Endometrial microvascular endothelial cells (primary cell): ENCODE results near the gene CEP170. TPM values are rescaled to one million over a fixed set of nuclear protein-coding genes. Genes with fewer than 3 reads are reported as not detected.

Source experiments
- in situ Hi-C: cut with HindIII; loops from 2 replicates; pipeline ENCODE4 v1.10.0; 2017; ENCODE audit warnings: low sequenced_read_pairs, low pct_unique_long_range_greater_than_20kb; ENCODE audit errors: inconsistent ontology term
- total RNA-seq: library from RNA; depleted of rRNA; stranded (reverse); fragments of >200 nt; gene quantifications from one replicate; pipeline ENCODE4 v1.2.3, GENCODE V29; 2015; ENCODE audit errors: inconsistent ontology term

CEP170 gene
- total RNA-seq, 1 donor from 2014 or later: 83.3 TPM

DNA sequence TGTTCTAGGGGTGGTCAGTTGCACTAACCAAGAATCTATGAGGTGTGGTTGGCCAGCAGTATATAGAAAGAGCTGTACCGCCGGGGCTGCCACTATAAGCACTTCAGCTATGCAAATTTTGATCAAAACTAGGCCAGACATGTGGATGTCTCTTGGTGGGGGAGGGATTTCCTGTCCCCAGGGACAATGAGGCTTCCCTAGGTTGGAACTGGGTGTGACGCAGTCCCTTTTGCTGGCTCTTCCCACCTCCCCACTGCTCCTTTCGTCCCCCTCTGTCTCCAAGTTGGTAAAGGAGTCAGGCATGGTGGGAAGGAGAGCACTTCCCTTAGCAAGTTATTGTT, 14.3 kb upstream of the CEP170 start:
- in situ Hi-C loops: no loop called here

DNA sequence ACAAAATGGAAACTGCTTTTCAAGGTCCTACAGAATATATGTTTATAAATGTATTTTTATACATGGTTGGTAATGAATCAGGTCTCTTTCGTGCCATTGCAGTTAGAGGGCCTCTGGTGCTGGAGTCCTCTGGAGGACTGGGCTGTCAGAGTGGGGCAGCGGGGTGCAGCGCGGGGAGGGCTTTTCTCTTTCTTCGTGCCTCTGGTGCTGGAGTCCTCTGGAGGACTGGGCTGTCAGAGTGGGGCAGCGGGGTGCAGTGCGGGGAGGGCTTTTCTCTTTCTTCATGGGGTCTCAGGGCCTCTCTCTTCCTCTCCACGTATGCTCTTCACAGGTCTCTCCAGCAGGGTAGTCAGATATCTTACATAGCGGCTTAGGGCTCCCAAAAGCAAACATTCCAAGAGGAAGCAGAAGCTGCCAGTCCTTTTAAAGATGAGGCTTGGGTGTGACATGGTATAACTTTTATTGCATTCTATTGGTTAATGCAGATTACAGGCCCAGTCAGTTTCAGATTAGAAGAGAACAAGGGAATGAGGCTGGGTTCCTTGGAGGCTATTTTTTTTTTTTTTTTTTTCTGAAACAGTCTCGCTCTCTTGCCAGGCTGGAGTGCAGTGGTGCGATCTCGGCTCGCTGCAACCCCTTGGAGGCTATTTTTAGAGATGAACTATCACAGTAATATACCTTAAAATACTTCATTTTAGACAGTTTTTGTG, 13.8 kb upstream of the CEP170 start:
- in situ Hi-C loops: no loop called here

DNA sequence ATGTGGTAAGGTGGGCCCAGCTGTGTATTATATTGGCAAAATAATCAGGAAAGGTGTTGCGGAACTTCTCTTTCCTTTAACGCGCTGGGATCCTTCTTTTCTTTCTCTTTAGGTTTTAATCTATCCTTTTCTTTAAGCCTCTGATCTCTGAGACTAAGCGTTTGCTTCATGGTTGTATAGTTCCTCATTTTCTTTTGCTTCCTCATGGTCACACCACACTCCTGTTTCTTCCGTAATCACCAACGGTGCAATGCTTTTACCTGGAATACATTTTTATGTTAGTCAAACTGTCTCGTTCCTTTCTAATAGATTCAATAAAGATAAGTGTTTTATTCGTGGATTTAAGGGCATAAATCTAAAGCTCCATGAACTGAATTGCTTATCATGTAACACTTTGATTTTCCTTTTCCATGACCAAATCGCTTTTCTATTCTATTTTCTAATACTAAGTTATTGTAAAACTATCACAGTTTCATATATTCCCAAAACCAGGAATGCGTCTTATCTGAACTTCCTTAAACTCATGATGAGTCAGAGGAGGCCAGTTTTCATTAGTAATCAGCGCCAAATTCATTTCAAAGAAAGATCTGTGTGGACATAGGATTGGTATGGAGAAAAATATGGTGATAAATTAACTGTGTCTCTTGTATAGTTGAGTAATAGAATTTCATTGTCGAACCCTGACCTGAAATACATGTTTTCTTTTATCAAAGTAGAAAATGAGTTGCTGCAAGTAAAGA, 13.0 kb upstream of the CEP170 start:
- in situ Hi-C loops: no loop called here

DNA sequence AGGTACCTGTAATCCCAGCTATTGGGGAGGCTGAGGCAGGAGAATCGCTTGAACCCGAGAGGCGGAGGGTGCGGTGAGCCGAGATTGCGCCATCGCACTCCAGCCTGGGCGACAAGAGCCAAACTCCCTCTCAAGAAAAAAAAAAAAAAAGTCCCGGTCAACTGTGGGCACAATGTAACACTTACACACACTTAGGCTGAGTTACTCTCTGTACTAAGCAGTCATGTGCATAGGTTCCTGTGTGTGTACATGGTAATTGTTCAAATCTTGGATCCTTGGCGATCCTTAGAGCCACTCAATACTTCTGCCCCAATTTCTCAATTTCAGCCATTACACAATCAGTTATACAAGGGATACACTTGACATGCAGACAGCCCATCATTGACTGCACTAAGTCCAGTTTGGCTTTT, 12.4 kb upstream of the CEP170 start:
- in situ Hi-C loops: no loop called here

DNA sequence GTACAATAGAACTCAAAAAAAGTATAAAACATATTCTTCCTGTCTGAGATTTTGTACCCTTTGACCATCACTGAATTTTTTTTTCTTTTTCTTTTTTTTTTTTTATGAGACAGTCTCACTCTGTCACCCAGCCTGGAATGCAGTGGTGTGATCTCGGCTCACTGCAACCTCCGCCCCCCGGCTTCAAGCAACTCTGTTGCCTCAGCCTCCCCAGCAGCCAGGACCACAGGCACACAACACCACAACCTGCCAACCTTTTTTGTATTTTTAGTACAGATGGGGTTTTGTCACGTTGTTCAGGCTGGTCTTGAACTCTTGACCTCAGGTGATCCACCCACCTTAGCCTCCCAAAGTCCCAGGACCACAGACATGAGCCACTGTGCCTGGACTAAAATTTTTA, 11.2 kb upstream of the CEP170 start:
- in situ Hi-C loops: no loop called here

GRCh38 chr1:243264717-243265116, 9.6 kb upstream of the CEP170 start:
- in situ Hi-C loops: no loop called here

DNA sequence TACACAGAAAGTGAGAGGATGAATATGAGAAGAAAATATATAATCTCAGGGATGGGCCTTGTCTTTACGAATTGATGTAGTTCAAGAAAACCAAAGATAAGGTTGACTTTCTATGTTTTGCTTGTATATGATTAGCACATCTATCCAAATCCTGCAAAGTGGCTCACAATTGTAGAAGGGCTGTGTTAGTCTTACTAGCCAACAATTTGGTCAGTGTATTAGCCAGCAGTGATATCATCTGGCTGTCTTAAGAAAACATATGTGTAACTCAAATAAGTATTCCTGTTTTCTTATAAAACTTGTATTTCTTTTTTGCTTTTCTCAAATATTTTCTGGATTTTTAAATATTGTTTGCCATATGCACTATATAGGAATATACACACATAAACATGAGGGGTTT, 6.3 kb upstream of the CEP170 start:
- in situ Hi-C loops: no loop called here

- in situ Hi-C loops: no loop called here
These were observed 5.3 kb upstream of the CEP170 start for GRCh38 chr1:243260221-243260880.

DNA sequence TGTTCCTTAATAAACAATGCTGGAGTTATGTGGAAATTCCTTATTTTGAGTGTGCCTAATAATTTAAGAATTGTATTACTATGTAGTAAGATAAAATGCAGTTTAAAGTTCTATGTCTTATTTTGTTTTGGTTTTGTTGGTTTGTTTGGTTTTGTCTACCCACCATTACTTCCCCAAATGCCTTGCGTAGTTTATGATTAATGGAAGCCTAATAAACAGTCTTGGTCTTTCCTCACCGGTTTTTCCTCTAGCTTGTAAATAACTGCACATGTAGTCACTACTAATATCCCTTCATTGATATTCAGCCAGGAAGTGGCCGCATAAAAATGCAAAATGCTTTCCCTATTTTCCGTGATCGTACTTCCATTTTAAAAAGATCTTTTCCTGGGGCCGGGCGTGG, 3.6 kb upstream of the CEP170 start:
- in situ Hi-C loops: no loop called here

- in situ Hi-C loops: no loop called here
These were observed 2.1 kb upstream of the CEP170 start for GRCh38 chr1:243257189-243257588.

DNA sequence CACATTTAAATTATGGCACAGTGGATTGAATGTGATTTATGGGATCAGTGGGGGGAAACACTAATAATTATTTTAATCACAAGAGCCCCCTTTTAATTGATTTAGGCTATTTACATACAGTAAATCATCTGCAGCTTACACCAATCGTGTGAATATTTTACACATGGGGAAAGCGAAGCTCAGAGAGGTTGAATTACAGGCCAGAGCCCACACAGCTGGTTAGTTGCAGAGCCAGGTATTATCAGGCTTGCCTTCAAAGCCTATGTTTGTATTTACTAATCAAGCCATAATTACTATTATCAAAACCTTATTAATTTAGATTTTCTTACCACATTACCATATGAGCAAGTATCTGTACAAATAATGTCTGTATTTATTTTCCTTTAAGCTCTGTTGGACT, 1.5 kb upstream of the CEP170 start:
- in situ Hi-C loops: no loop called here

GRCh38 chr1:243255791-243256512, 871 bp upstream of the CEP170 start, which contains the start of gene SDCCAG8:
SDCCAG8 (plus strand) TSS chr1:243256041; CDS start chr1:243256174, 133 bp downstream.
- in situ Hi-C loops: no loop called here

- in situ Hi-C loops: no loop called here
These were observed 701 bp downstream of the CEP170 start for GRCh38 chr1:243254233-243254926.

GRCh38 chr1:243253926-243254232, 1.2 kb downstream of the CEP170 start:
- in situ Hi-C loops: no loop called here

DNA sequence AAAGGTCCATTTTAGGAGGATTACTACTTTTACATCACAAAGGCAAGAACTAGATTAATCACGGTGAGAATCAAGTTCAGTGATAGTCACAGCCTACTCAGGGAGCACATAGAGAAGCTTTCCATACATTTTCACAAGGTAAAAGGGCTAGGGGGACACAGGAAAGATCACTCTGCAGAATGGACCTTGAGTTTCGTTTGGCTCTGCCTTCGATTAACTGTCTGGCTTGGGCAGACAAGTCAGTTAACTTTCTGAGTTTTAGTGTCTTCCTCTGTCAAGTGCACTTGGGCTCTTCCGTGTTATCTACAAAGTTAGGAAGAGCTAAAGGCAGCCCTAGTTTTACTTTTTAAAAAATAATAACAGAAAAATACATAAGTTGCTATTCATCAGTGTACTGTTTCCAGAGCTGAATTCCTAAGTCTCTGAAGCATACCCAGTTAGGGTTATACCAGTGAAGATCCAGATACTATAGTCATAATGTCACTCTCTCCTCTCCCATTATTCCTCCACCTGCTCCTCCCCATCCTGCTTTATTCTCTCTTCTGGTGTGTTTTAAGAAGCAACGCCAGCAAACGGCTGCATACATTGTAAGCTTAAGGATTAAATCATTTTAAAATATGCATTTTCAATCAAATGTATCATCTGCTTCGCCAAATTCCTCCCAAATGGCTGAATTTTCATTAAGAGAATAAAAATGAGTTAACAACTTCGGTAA, 1.7 kb downstream of the CEP170 start:
- in situ Hi-C loops: no loop called here

- in situ Hi-C loops: no loop called here
These were observed 3.5 kb downstream of the CEP170 start for GRCh38 chr1:243251539-243251938.

DNA sequence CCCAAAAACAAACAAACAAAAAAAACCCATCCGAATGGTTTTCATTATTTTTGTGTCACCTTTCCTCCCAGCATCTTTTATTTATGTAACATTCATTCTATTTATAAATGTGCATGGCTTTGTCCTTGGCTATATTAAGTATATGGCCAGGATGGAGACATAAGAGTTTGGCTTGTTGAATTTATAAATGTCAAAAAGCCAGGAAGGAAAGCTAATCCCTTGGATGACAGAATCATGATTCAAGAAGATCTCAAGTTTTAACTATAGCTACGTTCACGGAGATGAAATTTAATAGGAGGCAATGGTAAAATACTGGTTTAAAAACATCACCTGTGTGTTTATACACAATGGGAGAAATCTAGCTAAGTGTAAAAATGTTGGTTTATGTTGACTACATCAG, 5.0 kb downstream of the CEP170 start:
- in situ Hi-C loops: no loop called here

DNA sequence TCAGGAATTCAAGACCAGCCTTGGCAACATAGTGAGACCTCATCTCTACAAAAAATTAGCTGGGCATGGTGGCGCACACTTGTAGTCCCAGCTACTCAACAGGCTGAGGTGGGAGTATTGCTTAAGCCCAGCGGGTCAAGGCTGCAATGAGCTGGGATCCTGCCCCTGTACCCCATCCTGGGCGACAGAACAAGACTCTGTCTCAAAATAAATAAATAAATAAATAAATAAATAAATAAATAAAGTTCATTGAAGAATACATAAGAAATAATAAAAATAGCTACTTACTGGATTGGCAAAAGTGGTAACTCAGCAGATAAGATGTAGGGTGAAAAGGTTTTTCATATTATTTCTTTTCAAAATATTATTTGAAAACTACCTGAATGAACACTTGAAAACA, 5.9 kb downstream of the CEP170 start:
- in situ Hi-C loops: no loop called here
